BE2C (cell line): Measurements from ENCODE around the gene CLK1.
"Not testable (repeated sequence)": the region's sequence is repeated elsewhere in the genome, so short reads cannot be mapped to it uniquely, and the experiment has no call there.

Source experiments
- DNase-seq: peaks from one replicate; pipeline ENCODE4 v3.0.0-alpha.2; 2020
- H3K27me3 ChIP-seq: fragments of 250-450 bp; sonication (Bioruptor Pico); 2 replicates; pipeline ENCODE4 v1.5.1; 2020; ENCODE audit warnings: mild to moderate bottlenecking
- H3K36me3 ChIP-seq: fragments of 250-450 bp; sonication (Bioruptor Pico); 2 replicates; pipeline ENCODE4 v1.5.1; 2020; ENCODE audit warnings: mild to moderate bottlenecking
- H3K4me1 ChIP-seq: fragments of 250-450 bp; sonication (Bioruptor Pico); 2 replicates; pipeline ENCODE4 v1.5.1; 2020
- H3K4me3 ChIP-seq: 2 replicates; pipeline ENCODE4 v1.5.1; 2011; ENCODE audit warnings: low read depth, low read length
- H3K9me3 ChIP-seq: fragments of 250-450 bp; sonication (Bioruptor Pico); 2 replicates; pipeline ENCODE4 v1.5.1; 2020
- TF ChIP-seq, protein P1 (sequence below): IDR thresholded peaks from 2 replicates; pipeline ENCODE4 v1.5.1; 2012; ENCODE audit warnings: mild to moderate bottlenecking, low read depth, low read length

The CLK1 gene

DNA sequence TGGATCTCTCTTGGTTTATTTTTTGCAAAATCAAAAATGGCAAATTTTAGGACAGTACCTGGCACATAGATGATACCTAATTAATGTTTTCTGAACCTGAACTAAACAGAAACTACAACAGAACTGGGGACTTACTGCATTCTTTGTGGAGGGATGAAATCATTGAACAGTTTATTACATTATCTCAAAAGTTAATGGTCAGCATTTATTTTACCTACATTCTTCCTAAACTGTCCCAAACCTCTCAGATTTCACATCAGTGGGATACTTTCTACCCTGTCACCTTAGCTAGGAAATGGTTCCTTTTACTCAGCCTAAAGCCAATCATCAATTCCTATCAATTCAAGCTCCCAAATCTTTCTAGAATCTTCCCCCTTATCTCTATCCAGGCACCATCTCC is 35.0 kb upstream of the CLK1 start:
- H3K27me3 ChIP-seq, result no peaks in the 10 kb centered on the region
- H3K4me3 ChIP-seq, result no peak overlapping the region
- no peak for DNase-seq
- H3K36me3 ChIP-seq, result peaks cover 67% of the 10 kb centered on the region
- TF ChIP-seq, protein P1, sequence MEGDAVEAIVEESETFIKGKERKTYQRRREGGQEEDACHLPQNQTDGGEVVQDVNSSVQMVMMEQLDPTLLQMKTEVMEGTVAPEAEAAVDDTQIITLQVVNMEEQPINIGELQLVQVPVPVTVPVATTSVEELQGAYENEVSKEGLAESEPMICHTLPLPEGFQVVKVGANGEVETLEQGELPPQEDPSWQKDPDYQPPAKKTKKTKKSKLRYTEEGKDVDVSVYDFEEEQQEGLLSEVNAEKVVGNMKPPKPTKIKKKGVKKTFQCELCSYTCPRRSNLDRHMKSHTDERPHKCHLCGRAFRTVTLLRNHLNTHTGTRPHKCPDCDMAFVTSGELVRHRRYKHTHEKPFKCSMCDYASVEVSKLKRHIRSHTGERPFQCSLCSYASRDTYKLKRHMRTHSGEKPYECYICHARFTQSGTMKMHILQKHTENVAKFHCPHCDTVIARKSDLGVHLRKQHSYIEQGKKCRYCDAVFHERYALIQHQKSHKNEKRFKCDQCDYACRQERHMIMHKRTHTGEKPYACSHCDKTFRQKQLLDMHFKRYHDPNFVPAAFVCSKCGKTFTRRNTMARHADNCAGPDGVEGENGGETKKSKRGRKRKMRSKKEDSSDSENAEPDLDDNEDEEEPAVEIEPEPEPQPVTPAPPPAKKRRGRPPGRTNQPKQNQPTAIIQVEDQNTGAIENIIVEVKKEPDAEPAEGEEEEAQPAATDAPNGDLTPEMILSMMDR, result no peak
- no peaks in the 10 kb centered on the region for H3K4me1 ChIP-seq
- H3K9me3 ChIP-seq, result no peaks in the 10 kb centered on the region

DNA sequence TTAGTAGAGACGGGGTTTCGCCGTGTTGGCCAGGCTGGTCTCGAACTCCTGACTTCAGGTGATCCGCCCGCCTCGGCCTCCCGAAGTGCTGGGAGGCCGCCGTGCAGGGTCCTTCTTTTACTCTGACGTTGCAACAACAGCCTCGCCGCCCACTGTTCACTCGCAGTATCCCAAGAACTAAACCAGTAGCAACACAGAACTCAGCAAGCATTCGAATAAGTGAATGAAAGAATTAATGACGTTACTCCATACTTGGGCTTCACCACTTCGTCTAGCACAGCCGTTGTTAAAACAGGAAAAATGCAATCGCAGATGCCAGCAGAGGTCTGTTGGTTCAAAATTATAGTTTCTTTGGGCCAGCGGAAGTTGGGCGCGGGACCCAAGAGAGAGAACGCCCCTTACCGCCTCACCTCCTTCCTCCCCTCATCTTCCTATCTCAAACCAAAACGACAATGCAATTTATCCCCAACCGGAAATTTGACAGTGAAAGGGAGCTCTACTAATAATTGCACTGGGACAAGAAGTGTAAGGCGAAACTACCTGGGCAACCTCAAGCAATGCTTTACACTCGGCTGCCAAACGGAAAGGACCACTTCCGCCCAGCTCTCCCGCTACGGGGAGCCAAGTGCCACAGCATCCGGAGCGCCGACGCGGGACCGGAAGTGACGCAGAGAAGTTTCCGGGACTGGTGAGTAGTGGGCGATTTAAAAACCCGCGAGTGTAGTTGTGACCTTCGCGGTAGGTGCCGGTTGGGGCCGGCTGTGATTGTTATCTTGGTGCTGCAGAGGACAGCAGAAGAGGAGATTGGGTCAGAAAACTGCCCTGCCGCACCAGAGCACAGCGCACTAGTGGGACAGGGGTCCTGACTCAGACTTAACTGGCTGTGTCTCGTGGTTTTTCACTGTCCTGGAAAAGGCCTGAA is 24.5 kb upstream of the CLK1 start, which contains the start of the genes NIF3L1 and PPIL3:
Gene NIF3L1 (plus strand): TSS at position 668 of the 922 bp plus-strand sequence. CDS start 2,573 bp downstream, outside the sequence.
Gene PPIL3 (minus strand): TSS at position 374 of the 922 bp plus-strand sequence. CDS start 1,462 bp downstream, outside the sequence.
- peaks cover 3% of the 10 kb centered on the region; the same call in 1 of the 2 replicates for H3K36me3 ChIP-seq
- no peaks in the 10 kb centered on the region for H3K4me1 ChIP-seq
- H3K27me3 ChIP-seq, result no peaks in the 10 kb centered on the region
- H3K9me3 ChIP-seq, result no peaks in the 10 kb centered on the region
- peak; percentile 98 for DNase-seq
- TF ChIP-seq, protein P1, result no peak
- H3K4me3 ChIP-seq, result peak within 1 kb of the TSS; percentile 99

DNA sequence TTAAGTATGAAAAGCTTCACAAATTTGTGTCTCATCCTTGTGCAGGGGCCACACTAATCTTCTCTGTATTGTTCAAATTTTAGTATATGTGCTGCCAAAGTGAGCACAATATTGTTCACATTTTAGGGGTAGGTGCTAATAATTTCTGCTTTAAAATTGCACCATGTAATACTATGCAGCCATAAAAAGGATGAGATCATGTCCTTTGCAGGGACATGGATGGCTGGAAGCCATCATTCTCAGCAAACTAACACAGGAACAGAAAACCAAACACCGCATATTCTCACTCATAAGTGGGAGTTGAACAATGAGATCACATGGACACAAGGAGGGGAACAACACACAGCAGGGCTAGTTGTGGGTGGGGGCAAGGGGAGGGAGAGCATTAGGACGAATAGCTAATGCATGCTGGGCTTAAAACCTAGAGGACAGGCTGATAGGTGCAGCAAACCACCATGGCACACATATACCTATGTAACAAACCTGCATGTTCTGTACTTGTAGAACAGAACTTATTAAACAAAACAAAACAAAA is 17.3 kb upstream of the CLK1 start:
- H3K9me3 ChIP-seq, H3K4me3 ChIP-seq, H3K27me3 ChIP-seq, H3K4me1 ChIP-seq, DNase-seq: not testable (repeated sequence)
- peaks cover 12% of the 10 kb centered on the region for H3K36me3 ChIP-seq

DNA sequence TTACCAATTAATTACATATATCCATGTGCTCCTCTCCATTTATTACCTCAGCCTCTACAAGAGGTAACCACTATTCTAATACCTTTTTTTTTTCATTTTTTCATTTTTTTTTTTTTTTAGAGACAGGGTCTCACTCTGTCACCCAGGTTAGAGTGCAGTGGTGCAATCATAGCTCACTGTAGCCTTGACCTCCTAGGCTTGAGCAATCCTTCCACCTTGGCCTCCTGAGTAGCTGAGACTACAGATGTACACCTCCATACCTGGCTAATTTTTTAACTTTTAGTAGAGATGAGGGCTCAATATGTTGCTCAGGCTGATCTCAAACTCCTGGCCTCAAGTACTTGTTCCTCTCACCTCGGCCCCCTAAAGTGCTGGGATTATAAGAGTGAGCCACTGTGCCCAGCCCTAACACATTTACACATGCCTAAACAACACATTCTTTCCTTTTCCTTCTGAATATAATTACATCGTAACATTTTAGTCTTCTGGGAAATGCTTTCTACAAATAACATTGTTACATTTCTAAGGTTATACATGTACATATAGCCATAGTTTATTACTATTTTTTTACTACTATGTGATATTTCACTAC is 13.9 kb upstream of the CLK1 start:
- no peaks in the 10 kb centered on the region for H3K27me3 ChIP-seq
- peaks cover 18% of the 10 kb centered on the region for H3K36me3 ChIP-seq
- no peak for DNase-seq
- TF ChIP-seq, protein P1, result no peak
- H3K4me1 ChIP-seq, result no peaks in the 10 kb centered on the region
- H3K4me3 ChIP-seq, result no peak overlapping the region
- no peaks in the 10 kb centered on the region for H3K9me3 ChIP-seq

DNA sequence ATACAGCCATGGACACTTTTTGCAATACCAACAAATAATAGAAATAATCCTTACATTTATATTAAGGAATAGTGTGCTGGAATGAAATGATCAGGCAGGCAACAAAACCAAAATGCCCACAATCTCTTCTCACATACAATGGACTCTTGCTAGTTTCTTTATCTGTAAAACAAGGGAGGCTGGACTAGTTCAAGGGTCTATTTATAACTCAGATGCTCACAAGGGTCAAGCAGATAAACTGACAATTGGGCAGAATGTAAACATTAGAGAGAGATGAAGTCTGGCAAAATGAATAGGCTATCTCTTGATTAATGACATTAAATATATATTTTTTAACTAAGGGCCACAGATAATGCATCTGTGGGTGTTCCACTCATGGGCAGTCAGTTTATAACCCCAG is 13.0 kb upstream of the CLK1 start:
- Histone ChIP-seq H3K4me1 (no peaks in the 10 kb centered on the region), H3K36me3 (peaks cover 18% of the 10 kb centered on the region), H3K9me3 (no peaks in the 10 kb centered on the region), H3K27me3 (no peaks in the 10 kb centered on the region), H3K4me3 (no peak overlapping the region)
- TF ChIP-seq, protein P1, result no peak
- DNase-seq, result no peak

DNA sequence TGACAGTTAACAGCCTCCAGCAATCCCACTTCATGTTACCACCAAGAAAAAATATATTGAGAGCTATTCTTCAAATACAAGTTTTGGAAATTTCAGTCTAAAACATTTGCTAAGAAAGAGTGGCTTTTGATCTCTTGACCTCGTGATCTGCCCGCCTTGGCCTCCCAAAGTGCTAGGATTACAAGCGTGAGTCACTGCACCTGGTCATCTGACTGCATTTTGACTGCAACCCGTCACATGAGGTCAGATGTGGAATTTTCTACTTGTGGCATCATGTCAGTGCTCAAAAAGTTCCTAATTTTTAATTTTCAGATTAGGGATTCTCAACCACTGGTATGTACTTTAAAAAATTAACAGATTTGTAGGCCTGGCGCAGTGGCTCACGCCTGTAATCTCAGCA is 9.1 kb upstream of the CLK1 start:
- H3K36me3 ChIP-seq, result peaks cover 10% of the 10 kb centered on the region
- no peak for DNase-seq
- TF ChIP-seq, protein P1, result no peak
- no peaks in the 10 kb centered on the region for H3K9me3 ChIP-seq
- no peak overlapping the region for H3K4me3 ChIP-seq
- no peaks in the 10 kb centered on the region for H3K4me1 ChIP-seq
- H3K27me3 ChIP-seq, result no peaks in the 10 kb centered on the region
